Measurements from ENCODE around the gene THAP4. TPM values are rescaled to one million over a fixed set of nuclear protein-coding genes. Genes with fewer than 3 reads are reported as not detected.

Gene THAP4
- total RNA-seq, 1 experiment from 2014 or later = 71.2 TPM

- POLR2A ChIA-PET = interaction anchor here (0.6 kb wide), 1 partner anchor 18 kb away, joined by 3 read pairs; the partner anchor contains the start of gene BOK
- no peaks in the 10 kb centered on the region for H3K9me3 ChIP-seq (ENCODE audit: control insufficient read depth in 1 of 2, insufficient read depth in 1 of 2, low read depth in 1 of 2, low read length in 2 of 2)
- intact Hi-C loops (cut with micrococcal nuclease) = no loop called here
- H3K36me3 ChIP-seq (ENCODE audit: control insufficient read depth in 1 of 2, insufficient read depth in 2 of 2, low read length in 2 of 2) = no peaks in the 10 kb centered on the region
- H3K4me1 ChIP-seq (ENCODE audit: control insufficient read depth in 1 of 2, insufficient read depth in 2 of 2, low read length in 2 of 2) = peaks cover 7 to 20% of the 10 kb centered on the region in 2 experiments
- peak; percentile 70 for DNase-seq (ENCODE audit: low read depth, low spot score)
- peak overlapping the region; percentile 35 to 53 for H3K4me3 ChIP-seq (replicated peaks in 1 of 2; ENCODE audit: low read depth in 1 of 2, low read length in 2 of 2)
- H3K9ac ChIP-seq (ENCODE audit: low read length) = peak overlapping the region; percentile 38
- no peaks in the 10 kb centered on the region for H3K79me2 ChIP-seq (ENCODE audit: insufficient read depth, low read length)
- CTCF ChIA-PET = no interaction called here
- peak overlapping the region; percentile 91 for H2AFZ ChIP-seq (ENCODE audit: low read depth, low read length, poor library complexity, severe bottlenecking)
- peak overlapping the region; percentile 16; the same call in 1 of the 2 replicates for H3K27ac ChIP-seq (ENCODE audit: low read depth, low read length)
- H4K20me1 ChIP-seq (ENCODE audit: insufficient read depth) = no peaks in the 10 kb centered on the region
- BruUV-seq (replicated peaks) = no TSS peak
- no peaks in the 10 kb centered on the region for H3K27me3 ChIP-seq (ENCODE audit: insufficient read depth, low read length)
- H3K4me2 ChIP-seq (ENCODE audit: low read length) = peak overlapping the region; percentile 84
- RAD21 ChIA-PET (ENCODE audit: low non-redundant PET in 1 of 2, low total read pairs in 2 of 2, uncharacterized antibody in 2 of 2, unreplicated experiment in 2 of 2) = no interaction called here
- TF ChIP-seq ZNF274 (IDR thresholded peaks at IDR 0.05; ENCODE audit: low read depth, low read length) (no peak), POLR2AphosphoS5 (IDR thresholded peaks at IDR 0.05; ENCODE audit: low read depth, low read length) (peak; percentile 43; the same call in 1 of the 2 replicates), ZFX (IDR thresholded peaks at IDR 0.05) (no peak), CBX3 (IDR thresholded peaks at IDR 0.05; ENCODE audit: low read depth) (peak; percentile 52; the same call in 1 of the 2 replicates), SP1 (IDR thresholded peaks at IDR 0.05; ENCODE audit: low read depth) (peak; percentile 50; the same call in 1 of the 2 replicates)
- TF ChIP-seq, protein P1, sequence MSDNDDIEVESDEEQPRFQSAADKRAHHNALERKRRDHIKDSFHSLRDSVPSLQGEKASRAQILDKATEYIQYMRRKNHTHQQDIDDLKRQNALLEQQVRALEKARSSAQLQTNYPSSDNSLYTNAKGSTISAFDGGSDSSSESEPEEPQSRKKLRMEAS (IDR thresholded peaks at IDR 0.05) = peak; percentile 96
- TF ChIP-seq, protein P2, sequence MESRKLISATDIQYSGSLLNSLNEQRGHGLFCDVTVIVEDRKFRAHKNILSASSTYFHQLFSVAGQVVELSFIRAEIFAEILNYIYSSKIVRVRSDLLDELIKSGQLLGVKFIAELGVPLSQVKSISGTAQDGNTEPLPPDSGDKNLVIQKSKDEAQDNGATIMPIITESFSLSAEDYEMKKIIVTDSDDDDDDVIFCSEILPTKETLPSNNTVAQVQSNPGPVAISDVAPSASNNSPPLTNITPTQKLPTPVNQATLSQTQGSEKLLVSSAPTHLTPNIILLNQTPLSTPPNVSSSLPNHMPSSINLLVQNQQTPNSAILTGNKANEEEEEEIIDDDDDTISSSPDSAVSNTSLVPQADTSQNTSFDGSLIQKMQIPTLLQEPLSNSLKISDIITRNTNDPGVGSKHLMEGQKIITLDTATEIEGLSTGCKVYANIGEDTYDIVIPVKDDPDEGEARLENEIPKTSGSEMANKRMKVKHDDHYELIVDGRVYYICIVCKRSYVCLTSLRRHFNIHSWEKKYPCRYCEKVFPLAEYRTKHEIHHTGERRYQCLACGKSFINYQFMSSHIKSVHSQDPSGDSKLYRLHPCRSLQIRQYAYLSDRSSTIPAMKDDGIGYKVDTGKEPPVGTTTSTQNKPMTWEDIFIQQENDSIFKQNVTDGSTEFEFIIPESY (IDR thresholded peaks at IDR 0.05; ENCODE audit: extremely low read depth, insufficient replicate concordance, low read length) = no peak
- peak; percentile 90 for ATAC-seq
- no peaks in the 10 kb centered on the region for H3K9me2 ChIP-seq (ENCODE audit: insufficient read depth)
Observed at GRCh38 chr2:241540771-241541561, 96.0 kb downstream of the THAP4 start.

All from HCT116 (cell line).